GM18873 (cell line): ENCODE results near the gene MB21D2.
"Not testable (repeated sequence)": the region's sequence is repeated elsewhere in the genome, so short reads cannot be mapped to it uniquely, and the experiment has no call there.

ENCODE experiments used
- ATAC-seq: cut with Tn5 transposase; IDR thresholded peaks from one replicate; pipeline ENCODE4 v1.9.1; 2021; ENCODE audit warnings: mild to moderate bottlenecking, moderate library complexity, moderate number of reproducible peaks; ENCODE audit not compliant: unreplicated experiment, low FRiP score

The MB21D2 gene

GRCh38 chr3:192863091-192863420 is 54.6 kb downstream of the MB21D2 start:
- no peak for ATAC-seq

DNA sequence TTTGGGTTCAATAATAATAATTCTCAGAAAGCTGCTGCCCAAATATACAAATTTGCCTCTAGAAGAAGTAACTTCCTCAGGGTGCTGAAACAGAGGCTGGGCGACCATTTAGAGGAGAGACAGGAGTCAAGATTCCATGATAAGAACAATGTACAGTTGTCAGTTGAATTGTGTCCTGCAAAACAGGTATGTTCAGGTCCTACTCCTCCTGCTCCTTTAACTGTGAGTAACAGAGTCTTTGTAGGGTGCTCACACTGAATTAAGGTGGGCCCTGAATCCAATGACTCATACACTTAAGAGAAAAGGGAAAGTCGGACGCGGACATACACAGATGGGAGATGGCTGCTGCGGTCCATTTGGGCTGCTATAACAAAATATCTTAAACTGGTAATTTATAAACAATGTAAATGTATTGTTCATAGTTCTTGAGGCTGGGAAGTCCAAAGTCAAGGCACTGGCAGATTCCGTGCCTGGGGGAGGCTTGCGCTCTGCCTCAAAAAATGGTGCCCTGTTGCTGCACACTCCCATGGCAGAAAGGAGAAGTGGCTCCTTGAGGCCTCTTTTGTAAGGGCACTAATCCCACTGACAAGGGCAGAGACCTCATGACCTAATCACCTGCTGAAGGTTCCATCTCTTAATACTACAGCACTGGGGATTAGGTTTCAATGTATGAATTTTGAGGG is 55.1 kb downstream of the MB21D2 start:
- no peak for ATAC-seq

GRCh38 chr3:192861972-192862371 is 55.7 kb downstream of the MB21D2 start:
- ATAC-seq: peak; percentile 59

DNA sequence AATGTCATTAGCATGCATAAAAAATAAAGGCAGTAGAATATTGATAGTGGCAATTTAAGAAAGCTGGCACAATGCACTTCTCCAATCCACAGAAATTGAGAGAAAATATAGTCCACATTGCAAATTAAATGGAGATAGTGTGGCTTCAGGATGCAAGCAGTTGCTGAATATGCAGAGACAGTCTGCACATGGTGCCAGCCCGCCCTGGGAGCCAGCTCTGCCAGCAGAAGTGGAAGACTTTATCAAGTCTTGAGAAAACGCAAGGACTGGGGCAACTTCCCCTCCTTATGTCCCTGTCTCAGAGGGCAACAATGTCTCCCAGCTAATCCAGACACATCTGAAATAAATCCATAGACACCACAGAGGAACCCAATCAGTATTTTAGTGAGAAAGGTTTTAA is 57.2 kb downstream of the MB21D2 start:
- no peak for ATAC-seq

DNA sequence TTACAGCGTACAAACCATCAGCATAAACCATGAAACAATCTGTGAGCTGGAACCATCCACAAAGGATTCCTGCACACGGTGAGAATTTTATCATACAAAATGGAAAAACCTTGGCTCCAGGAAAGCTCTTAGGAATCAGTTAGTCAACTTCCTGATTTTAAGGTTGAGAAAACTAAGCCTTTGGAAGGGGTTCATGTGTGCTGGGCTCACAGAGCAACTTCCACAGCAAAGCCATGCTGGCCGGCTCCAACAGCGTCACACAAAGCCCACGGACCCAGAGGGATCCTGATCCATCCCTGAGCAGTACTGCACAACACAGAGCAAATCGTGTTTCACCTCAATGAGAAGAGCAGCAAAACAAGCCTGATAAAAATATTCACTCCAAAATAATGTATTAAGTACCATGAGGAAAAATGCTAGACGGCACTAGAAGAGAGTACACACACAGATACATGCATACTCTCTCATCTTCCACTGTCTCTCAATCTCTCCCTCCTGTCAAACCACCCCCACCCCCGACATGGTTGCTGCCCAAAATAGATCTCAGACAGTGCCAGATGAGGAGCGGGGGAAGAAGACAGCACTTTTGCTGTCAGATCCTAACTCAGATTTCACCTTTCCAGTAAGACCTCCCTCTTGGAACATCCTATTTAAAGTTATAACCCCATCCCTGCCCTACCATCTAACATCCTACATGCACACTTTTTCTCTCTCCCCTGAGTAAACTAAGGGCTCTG is 58.6 kb downstream of the MB21D2 start:
- no peak for ATAC-seq

DNA sequence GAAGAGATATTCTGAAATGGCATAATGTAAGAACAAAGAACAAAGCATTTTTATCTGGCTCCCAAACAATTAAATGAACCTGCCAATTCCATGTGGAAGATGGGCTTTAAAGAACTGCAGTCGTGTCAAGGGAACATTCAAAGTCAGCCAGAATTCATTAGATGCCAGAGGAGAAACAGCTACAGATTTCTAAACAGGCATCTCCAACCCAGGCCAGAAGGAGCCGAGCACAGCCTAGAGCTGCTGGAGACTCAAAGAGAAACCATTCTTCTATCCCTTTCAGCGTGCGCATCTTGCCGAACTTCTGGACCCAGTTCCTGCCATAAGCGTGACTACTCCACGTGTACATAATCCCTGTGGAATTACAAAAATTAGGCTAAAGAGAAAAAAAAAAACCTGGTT is 60.4 kb downstream of the MB21D2 start:
- ATAC-seq: no peak

- peak; percentile 38 for ATAC-seq
Measured at GRCh38 chr3:192855434-192855833, 62.2 kb downstream of the MB21D2 start.

GRCh38 chr3:192851821-192852372 is 65.8 kb downstream of the MB21D2 start:
- peak; percentile 38 for ATAC-seq

DNA sequence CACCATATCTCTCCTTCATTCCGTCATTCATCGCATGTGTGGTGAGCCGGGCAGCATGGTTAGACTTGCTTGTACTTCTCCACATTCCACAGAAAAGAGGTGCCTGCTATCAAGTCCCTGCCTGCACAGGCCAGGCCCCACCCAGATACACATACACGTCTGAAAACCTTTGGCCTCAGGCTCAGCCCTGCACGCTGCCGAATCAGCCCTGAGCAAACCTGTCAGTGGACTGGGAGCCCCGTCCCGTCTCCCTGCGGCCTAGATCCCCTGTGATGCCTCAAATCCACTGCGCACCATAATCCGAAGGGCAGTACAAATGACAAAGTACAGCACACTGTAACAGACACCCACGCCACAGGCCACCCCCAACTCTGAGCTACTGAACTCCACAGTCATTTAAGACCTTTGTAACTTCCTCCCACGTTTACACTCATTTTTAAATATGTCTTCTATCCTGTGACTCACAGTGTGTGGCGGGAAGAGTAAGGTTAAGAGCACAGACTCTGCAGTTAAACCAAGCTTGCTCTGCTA is 67.1 kb downstream of the MB21D2 start:
- ATAC-seq: peak; percentile 70

GRCh38 chr3:192849821-192850220 is 67.8 kb downstream of the MB21D2 start:
- not testable (repeated sequence) for ATAC-seq

GRCh38 chr3:192848371-192849233 is 69.1 kb downstream of the MB21D2 start:
- peak; percentile 31 for ATAC-seq

DNA sequence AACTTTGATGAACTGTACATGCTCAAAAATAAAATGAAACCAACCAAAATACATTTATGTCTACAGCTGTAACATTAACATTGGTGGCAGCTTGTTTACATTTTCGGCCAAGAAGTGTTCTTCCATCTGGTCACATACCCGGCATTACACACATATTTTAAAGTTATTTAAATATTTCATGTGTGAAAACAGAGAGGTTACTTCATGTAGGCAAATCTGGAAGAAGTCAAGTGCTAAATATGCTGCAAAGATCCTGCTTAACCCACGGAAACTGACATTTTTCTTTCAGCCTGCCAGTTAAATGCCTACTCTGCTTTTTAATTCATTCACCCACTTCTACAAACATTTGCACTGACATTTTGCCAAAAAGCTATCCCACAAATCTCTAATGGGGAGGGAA is 69.7 kb downstream of the MB21D2 start:
- no peak for ATAC-seq

- ATAC-seq: no peak
Measured at GRCh38 chr3:192845526-192845855, 72.2 kb downstream of the MB21D2 start.

GRCh38 chr3:192844836-192845525 is 72.7 kb downstream of the MB21D2 start:
- ATAC-seq: no peak

- ATAC-seq: no peak
Measured at GRCh38 chr3:192844486-192844765, 73.2 kb downstream of the MB21D2 start.

DNA sequence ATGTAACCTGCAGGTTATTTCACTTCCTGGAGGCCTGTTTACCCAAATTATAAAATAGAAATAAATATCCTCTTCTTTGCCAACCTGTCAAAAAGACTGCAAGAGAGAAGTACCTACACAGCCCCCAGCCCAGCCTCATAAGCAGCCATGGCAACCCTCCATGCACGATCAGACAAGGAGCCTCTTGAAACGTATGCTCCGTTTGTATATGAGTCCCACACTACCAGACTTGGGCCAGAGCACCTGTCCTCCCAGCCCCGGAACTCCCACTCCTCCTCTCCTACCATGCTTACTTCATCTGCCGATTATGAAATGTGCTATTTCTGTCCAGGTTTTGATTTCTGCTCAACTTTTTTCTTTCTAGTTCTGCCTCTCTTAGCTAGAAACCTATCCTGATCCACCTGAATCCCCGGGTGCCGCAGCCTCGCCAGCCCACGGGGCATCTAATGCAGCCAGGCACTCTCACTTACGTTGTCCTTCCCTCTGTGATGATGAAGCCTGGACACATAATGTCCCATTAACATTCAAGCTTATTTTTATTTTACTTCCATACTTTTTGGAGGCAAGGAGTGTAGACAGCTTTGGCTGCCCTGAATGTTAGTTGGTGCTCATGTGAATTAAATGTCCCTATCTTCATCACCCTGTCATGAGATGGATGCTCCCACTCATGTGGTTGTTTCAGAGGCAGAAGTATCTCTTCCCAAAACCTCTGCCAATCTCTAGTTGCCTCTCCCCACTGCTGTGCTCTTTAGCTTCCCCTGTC is 73.8 kb downstream of the MB21D2 start:
- no peak for ATAC-seq

DNA sequence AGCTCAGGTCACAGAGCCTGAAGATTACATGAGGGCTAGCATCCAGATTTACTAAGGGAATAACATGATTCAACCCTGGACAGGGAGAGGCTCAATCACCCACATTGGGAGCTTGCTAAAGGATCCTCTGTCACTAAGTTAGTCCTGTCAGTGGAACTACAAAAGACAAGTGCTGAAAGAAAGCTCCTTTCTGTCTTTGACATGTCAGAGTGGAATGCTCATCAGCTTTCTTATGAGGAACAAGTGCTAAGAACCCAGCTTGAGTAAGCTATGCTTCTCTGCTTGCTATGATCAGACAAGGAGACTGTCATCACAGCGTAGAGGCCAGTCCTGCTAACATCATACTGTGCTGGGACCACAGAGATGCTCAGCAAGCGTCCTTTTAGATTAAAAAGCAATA is 74.5 kb downstream of the MB21D2 start:
- no peak for ATAC-seq

- no peak for ATAC-seq
Measured at GRCh38 chr3:192842711-192843110, 74.9 kb downstream of the MB21D2 start.

DNA sequence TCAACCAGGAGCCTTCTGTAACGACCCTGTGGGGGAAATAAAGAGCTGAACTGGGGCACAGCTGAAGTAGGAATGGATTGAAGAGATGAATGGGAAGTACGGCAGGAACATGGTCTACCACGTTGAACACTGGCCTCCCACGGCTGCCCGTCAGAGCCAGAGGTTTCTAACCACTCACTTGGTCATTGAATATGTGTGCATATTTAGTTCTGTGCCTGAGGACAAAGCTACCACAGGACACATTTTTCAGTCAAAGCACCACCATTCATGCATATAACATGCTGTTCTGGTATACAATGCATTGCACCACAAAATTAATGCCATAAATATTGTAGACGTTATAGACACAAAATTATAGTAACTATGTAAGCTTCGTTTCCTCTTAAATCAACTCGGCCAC is 75.5 kb downstream of the MB21D2 start:
- ATAC-seq: no peak

DNA sequence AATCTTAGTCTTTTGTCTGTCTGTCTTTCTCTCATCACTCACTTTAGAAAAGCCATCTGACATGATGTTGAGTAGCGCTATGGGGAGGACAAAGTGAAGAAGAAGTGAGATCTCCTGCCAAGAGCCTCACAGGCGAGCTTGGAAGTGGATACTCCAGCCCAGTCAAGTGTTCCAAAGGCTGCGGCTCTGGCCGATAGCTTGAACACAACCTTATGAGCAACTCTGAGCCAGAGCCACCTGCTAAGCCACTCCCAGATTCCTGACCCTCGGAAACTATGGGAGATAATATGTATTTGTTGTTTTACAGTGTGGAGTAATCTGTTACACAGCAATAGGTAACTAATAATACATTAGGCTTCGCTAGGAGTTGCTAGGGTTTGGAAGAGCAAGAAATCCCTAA is 76.2 kb downstream of the MB21D2 start:
- ATAC-seq: no peak
